ENCODE data around the gene MSI2.

DNA sequence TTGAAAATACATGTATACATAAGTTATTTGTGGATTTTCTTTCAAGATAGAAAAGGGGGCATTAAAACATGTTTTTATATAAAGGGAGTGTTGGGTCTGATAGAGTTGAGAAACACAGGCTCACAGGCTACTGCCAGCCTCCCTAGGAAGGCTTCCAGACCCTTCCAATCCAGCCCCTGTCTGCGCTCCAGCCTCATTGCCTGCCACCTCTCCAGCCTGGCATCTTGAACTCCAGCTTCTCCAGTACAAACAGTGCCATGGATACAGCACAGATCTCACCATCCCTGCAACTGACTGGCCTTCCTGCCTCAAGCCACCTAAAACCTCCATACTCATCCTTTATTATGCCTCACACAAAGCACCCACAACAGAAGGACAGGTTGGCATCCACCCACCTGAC lies 448.1 kb downstream of the MSI2 start:
- TF ChIP-seq EZH2phosphoT487 (IDR thresholded peaks at IDR 0.05; ENCODE audit: insufficient read depth, low read depth) (no peak), EZH2 (IDR thresholded peaks at IDR 0.05; ENCODE audit: insufficient read depth, poor library complexity, severe bottlenecking) (no peak)

All from GM23248 (cell line).